GM21737 (cell line): ENCODE data around the gene HLF.

ENCODE experiments used
- ATAC-seq: cut with Tn5 transposase; IDR thresholded peaks from one replicate; pipeline ENCODE4 v1.9.1; 2021; ENCODE audit warnings: mild to moderate bottlenecking, moderate library complexity; ENCODE audit not compliant: unreplicated experiment

The HLF gene

GRCh38 chr17:55289978-55290377 is 25.2 kb downstream of the HLF start:
- no peak for ATAC-seq

GRCh38 chr17:55290492-55291113 is 25.8 kb downstream of the HLF start:
- no peak for ATAC-seq

- ATAC-seq = no peak
Observed at GRCh38 chr17:55291114-55291507, 26.4 kb downstream of the HLF start.

GRCh38 chr17:55292094-55292493 is 27.3 kb downstream of the HLF start:
- no peak for ATAC-seq

- no peak for ATAC-seq
Observed at GRCh38 chr17:55294042-55294751, 29.4 kb downstream of the HLF start.

- ATAC-seq = peak; percentile 72
Observed at GRCh38 chr17:55295411-55296170, 30.8 kb downstream of the HLF start.

GRCh38 chr17:55296171-55296695 is 31.5 kb downstream of the HLF start:
- no peak for ATAC-seq

GRCh38 chr17:55296699-55297098 is 31.9 kb downstream of the HLF start:
- no peak for ATAC-seq

- no peak for ATAC-seq
Observed at GRCh38 chr17:55298111-55298730, 33.5 kb downstream of the HLF start.

- ATAC-seq = no peak
Observed at GRCh38 chr17:55299162-55299838, 34.5 kb downstream of the HLF start.

- ATAC-seq = no peak
Observed at GRCh38 chr17:55299890-55300289, 35.1 kb downstream of the HLF start.

- ATAC-seq = no peak
Observed at GRCh38 chr17:55300479-55301290, 35.9 kb downstream of the HLF start.

- ATAC-seq = no peak
Observed at GRCh38 chr17:55301521-55302406, 37.0 kb downstream of the HLF start.

- no peak for ATAC-seq
Observed at GRCh38 chr17:55302407-55302787, 37.6 kb downstream of the HLF start.

- ATAC-seq = no peak
Observed at GRCh38 chr17:55303008-55303493, 38.3 kb downstream of the HLF start.

GRCh38 chr17:55303701-55304145 is 39.0 kb downstream of the HLF start:
- ATAC-seq = no peak

GRCh38 chr17:55304171-55304859 is 39.6 kb downstream of the HLF start:
- ATAC-seq = no peak
